GM12891 (cell line): ENCODE data around the gene MAP2K2.

Experiments
- PAX5 ChIP-seq: IDR thresholded peaks from 2 replicates; pipeline ENCODE4 v1.6.1; 2011; ENCODE audit warnings: low read length, moderate library complexity, mild to moderate bottlenecking; ENCODE audit not compliant: insufficient read depth, severe bottlenecking
- POLR2A ChIP-seq: IDR thresholded peaks from 2 replicates; pipeline ENCODE4 v1.6.1; 2011; ENCODE audit warnings: low read depth, low read length, control low read depth
- POLR2AphosphoS5 ChIP-seq: IDR thresholded peaks from 2 replicates; pipeline ENCODE4 v1.6.1; 2011; ENCODE audit warnings: low read depth, low read length, control low read depth
- POU2F2 ChIP-seq: IDR thresholded peaks from 2 replicates; pipeline ENCODE4 v1.6.1; 2011; ENCODE audit warnings: low read depth, mild to moderate bottlenecking, control low read depth, low read length, moderate library complexity
- SPI1 ChIP-seq: IDR thresholded peaks from 2 replicates; pipeline ENCODE4 v1.6.1; 2011; ENCODE audit warnings: low read depth, low read length, control low read depth
- TAF1 ChIP-seq: IDR thresholded peaks from 2 replicates; pipeline ENCODE4 v1.6.1; 2011; ENCODE audit warnings: low read depth, low read length, control low read depth

- TF ChIP-seq TAF1 (no peak), POLR2AphosphoS5 (no peak), POLR2A (no peak), SPI1 (no peak), PAX5 (no peak), POU2F2 (no peak)
Measured at GRCh38 chr19:4096049-4096892, 27.7 kb downstream of the MAP2K2 start.
